ENCODE data around the gene CHSY1. TPM values are rescaled to one million over a fixed set of nuclear protein-coding genes. Genes with fewer than 3 reads are reported as not detected.

The CHSY1 gene
- total and polyA plus RNA-seq, 10 donors, result 6.8 to 99.5 (median 52.8) TPM

DNA sequence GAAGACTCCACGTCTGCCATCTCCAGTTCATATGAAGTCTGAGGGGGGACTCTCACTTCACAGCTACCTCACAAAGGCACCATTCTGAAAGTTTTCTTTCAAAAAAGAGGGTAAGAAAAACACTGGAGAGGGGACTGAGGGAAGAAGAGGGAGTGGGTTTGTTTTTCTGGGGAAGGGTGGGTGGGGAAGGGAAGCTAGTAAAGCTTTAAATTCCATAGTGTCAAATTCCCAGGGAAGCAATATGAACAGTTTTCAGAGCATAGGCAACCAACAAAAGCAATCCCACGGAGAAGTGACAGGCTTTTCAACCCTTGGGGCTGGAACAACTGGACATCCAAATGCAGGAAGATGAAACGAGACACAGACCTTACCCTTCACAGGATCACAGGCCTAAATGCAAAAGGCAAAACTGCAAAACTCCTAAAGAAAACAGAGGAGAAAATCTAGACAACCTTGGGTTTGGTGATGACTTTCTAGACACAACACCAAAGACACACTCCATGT lies 61.7 kb downstream of the CHSY1 start:
- no peak for DNase-seq
- Histone ChIP-seq H3K9me3 (no peaks in the 10 kb centered on the region), H3K4me1 (peaks cover 8 to 100% (median 85%) of the 10 kb centered on the region in 6 donors), H3K4me3 (no peak overlapping the region), H3K27me3 (replicated peaks in 1 of 7) (no peaks in the 10 kb centered on the region), H3K36me3 (peaks cover 0 to 12% (median 0%) of the 10 kb centered on the region in 6 donors), H3K27ac (peak overlapping the region in 7 of 8 donors; percentile 67 to 82 (median 79))
- intact Hi-C loops (cut with DNase I; ENCODE audit: low total_unique reads), result no loop called here
- WGBS, 5 donors, result 59 to 78% (median 71%) methylated on average over 3 of the region's 3 CpGs
- TF ChIP-seq, protein P1, sequence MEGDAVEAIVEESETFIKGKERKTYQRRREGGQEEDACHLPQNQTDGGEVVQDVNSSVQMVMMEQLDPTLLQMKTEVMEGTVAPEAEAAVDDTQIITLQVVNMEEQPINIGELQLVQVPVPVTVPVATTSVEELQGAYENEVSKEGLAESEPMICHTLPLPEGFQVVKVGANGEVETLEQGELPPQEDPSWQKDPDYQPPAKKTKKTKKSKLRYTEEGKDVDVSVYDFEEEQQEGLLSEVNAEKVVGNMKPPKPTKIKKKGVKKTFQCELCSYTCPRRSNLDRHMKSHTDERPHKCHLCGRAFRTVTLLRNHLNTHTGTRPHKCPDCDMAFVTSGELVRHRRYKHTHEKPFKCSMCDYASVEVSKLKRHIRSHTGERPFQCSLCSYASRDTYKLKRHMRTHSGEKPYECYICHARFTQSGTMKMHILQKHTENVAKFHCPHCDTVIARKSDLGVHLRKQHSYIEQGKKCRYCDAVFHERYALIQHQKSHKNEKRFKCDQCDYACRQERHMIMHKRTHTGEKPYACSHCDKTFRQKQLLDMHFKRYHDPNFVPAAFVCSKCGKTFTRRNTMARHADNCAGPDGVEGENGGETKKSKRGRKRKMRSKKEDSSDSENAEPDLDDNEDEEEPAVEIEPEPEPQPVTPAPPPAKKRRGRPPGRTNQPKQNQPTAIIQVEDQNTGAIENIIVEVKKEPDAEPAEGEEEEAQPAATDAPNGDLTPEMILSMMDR (IDR thresholded peaks at IDR 0.05 in 8 of 11, conservative IDR thresholded peaks at IDR 0.05 in 3 of 11), result no peak
- TF ChIP-seq POLR2AphosphoS5 (IDR thresholded peaks at IDR 0.05), result no peak

DNA sequence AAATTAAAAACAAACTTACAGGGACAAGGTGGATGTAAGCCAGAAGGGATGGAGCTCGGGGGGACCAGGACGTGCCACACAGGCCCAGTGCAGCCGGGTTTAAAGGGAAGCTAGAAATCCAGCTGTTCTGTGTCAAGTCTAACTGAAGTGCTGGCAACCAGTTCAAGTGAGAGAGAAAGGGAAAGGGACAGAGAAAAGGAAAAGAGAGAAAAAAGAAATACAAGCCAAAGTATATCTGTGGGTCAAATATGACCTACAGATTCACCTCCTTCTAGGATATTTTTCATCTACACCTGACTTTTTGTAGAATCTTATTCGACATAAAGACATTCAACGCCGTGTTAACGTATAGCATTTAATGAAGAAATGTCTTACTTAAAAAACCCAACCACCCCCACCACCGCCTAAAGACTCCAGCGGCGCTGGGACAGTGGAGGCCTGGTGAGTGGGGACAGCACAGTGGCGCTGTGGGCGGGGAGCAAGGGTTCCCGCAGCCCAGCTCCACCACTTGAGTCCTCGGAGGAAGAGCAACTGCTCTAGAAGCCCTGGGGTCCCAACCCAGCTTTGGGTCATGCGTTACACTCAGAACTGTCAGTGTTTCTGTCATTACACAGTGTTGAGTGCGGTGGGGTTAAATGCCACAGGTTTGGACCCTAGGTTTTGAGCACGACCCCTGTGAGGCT lies 62.3 kb downstream of the CHSY1 start:
- Histone ChIP-seq H3K27ac (peak overlapping the region in 7 of 8 donors; percentile 67 to 82 (median 79)), H3K36me3 (peaks cover 0 to 12% (median 0%) of the 10 kb centered on the region in 6 donors), H3K9me3 (no peaks in the 10 kb centered on the region), H3K4me1 (peaks cover 8 to 100% (median 85%) of the 10 kb centered on the region in 6 donors), H3K4me3 (peak overlapping the region in 2 of 8 donors; percentile 23 to 47), H3K27me3 (replicated peaks in 1 of 7) (no peaks in the 10 kb centered on the region)
- TF ChIP-seq POLR2A (IDR thresholded peaks at IDR 0.05), result no peak
- peak in 2 of 3 donors; percentile 25 to 48 for TF ChIP-seq POLR2AphosphoS5 (IDR thresholded peaks at IDR 0.05)
- DNase-seq, result no peak
- 82 to 90% (median 85%) methylated on average over 17 of the region's 17 CpGs for WGBS, 5 donors
- intact Hi-C loops (cut with DNase I; ENCODE audit: low total_unique reads), result loop anchor here (10.0 kb wide), 1 partner anchor 45 kb away; no protein-coding TSS in a partner anchor

DNA sequence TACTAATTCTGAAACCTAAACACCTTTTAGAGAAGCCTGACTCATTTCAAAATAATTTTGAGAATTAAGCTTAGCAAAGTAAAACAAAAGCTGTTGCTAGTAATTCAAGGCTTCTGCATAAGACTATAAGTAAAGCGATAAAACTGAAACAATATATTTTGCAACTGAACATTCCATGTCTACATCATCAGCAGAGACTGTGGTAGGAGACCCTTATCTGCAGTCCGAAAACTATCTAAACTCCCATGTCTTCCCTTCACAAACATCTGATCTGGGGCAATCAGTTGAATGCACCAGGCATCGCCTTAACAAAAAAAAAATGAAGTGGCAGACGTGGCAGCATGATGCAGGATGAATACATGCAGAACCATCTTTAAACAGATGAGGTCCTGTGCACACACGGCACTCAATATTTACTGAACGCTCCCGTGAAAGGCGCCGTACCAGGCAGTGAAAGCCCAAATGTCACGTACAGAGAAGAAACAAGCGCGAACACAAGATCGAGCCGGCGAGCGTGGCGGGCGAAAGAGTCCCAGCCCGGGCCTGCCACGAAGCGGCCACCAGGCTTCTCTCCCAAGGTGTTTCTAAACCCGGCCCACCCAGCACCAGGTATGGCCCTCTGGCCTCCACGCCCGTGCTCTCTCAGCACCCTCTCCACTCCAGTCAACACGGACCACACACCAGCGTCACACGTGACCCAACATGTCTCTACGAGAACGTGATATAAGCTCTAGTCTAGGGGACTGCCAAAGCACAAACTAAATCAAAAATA lies 63.0 kb downstream of the CHSY1 start:
- 73 to 84% (median 79%) methylated on average over 29 of the region's 29 CpGs for WGBS, 5 donors
- TF ChIP-seq POLR2AphosphoS5 (IDR thresholded peaks at IDR 0.05) (peak; percentile 21 to 55 (median 36)), POLR2A (IDR thresholded peaks at IDR 0.05) (no peak)
- TF ChIP-seq, protein P1 (IDR thresholded peaks at IDR 0.05 in 8 of 11, conservative IDR thresholded peaks at IDR 0.05 in 3 of 11), result no peak
- Histone ChIP-seq H3K4me3 (peak overlapping the region in 5 of 8 donors; percentile 2 to 47 (median 15)), H3K27me3 (replicated peaks in 1 of 7) (no peaks in the 10 kb centered on the region), H3K27ac (peak overlapping the region; percentile 60 to 82 (median 78)), H3K4me1 (peaks cover 9 to 100% (median 86%) of the 10 kb centered on the region in 6 donors), H3K36me3 (peaks cover 0 to 12% (median 0%) of the 10 kb centered on the region in 6 donors), H3K9me3 (no peaks in the 10 kb centered on the region)
- no peak for DNase-seq
- intact Hi-C loops (cut with DNase I; ENCODE audit: low total_unique reads), result loop anchor here (10.0 kb wide), 1 partner anchor 46 kb away; no protein-coding TSS in a partner anchor

DNA sequence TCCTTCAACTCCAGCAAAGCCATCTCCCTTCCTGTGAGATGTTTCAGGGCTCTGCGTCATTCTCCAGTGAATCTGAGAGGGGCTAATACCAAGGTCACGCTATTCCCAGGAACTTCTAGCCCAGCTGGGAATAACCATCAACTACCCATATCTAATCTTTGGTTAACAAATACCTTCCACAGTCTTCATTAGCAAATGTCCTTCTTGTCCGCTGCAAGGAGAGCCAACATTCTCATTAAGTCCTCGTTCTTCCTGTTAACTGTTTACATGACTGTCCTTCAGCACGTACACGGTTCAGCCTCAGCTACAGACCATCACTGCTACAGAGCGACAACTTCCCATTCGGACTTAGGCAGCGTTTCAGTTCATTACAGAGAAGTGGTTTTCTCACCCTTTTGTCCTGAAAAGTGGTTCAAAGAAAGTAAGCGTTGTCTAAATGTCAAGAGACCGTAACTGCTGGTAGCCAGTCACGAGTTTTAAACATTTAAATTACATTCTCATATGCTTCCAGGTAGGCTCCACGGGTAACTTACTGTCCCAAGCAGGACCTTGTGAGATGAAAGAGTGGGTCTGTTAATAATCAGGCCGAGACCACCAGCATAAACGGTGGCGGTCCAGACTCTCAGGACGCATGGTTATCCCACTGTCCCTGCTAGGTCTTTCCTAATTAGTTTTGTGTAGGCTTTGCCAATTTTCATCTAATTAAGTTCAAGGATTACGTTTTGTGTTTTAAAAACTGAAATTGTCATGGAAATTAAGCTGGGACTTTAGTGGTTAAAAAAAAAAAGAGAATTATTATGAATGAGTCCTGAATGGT lies 63.8 kb downstream of the CHSY1 start:
- peak overlapping the region in 4 of 8 donors; percentile 4 to 47 (median 19) for H3K4me3 ChIP-seq
- H3K27me3 ChIP-seq (replicated peaks in 1 of 7), result no peaks in the 10 kb centered on the region
- H3K9me3 ChIP-seq, result no peaks in the 10 kb centered on the region
- intact Hi-C loops (cut with DNase I; ENCODE audit: low total_unique reads), result loop anchor here (10.0 kb wide), 1 partner anchor 47 kb away; no protein-coding TSS in a partner anchor
- no peak for DNase-seq
- peaks cover 0 to 10% (median 0%) of the 10 kb centered on the region in 6 donors for H3K36me3 ChIP-seq
- no peak for TF ChIP-seq POLR2A (IDR thresholded peaks at IDR 0.05)
- peak in 1 of 3 donors; percentile 74 for TF ChIP-seq POLR2AphosphoS5 (IDR thresholded peaks at IDR 0.05)
- H3K27ac ChIP-seq, result peak overlapping the region; percentile 60 to 82 (median 78)
- H3K4me1 ChIP-seq, result peaks cover 7 to 100% (median 85%) of the 10 kb centered on the region in 6 donors
- 44 to 61% (median 49%) methylated on average over 18 of the region's 18 CpGs for WGBS, 5 donors
